T-helper 1 cell treated with Interleukin-12 subunit alpha and Interleukin-12 subunit beta and Interleukin-4 antibody, amounts not matched to agents 30 ng/mL and 1 ng/mL, for 36 hours (primary cell): ENCODE results near the gene FAM120B. TPM values are rescaled to one million over a fixed set of nuclear protein-coding genes. Genes with fewer than 3 reads are reported as not detected.

ENCODE experiments used
- intact Hi-C: fragments of 100-400 bp; cut with micrococcal nuclease; formaldehyde crosslinking; loops from one replicate; pipeline ENCODE4 v1.15.1; 2024
- total RNA-seq: library from RNA; stranded (reverse); gene quantifications from 2 replicates; pipeline ENCODE4 v1.2.3, GENCODE V29; 2022

Gene FAM120B
- total RNA-seq, 1 donor from 2014 or later = 27.8 TPM

DNA sequence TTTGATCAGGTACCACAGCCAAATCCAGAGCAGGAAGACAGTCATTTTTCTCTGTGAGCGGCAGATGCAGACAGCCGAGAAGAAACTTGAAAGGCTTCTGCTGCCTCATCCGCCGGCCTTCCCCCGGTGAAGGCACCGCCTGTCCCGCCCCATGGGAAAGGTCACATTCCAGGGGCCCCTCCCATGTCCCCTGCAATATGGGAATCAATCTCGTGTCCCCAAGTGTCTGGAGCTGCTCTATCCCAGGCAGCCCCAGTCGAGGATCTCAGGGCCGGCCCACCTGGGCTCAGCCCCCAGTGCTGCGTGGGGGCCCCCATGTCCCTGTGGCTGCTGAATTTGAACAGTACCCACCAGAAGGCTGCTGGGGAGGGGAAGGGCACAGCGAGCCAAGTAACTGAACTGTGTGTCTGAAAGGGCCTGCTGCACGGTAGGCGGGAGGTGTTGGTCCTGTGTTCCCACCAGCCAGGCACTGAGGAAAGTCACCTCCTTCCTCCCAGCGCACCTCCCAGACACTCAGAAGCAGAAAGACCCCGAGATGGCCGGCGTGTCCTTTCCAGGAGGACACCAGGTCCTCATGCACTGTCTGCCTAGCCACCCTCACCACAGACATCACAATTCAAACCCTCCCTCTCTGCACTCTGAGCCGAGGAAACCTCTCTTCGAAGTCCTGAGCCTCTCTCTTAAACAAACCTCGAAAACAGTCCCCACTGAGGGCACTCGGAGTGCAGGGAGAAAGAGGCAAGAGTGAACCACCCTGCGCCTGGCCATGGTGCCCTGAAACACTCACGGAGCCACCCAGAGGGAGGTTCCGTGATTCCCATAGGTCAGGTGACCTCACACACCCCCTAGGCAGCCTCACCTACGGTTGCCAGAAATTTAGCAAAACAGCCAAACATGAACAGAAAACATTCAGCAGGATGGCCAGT is 147.3 kb downstream of the FAM120B start:
- intact Hi-C loops = no loop called here

DNA sequence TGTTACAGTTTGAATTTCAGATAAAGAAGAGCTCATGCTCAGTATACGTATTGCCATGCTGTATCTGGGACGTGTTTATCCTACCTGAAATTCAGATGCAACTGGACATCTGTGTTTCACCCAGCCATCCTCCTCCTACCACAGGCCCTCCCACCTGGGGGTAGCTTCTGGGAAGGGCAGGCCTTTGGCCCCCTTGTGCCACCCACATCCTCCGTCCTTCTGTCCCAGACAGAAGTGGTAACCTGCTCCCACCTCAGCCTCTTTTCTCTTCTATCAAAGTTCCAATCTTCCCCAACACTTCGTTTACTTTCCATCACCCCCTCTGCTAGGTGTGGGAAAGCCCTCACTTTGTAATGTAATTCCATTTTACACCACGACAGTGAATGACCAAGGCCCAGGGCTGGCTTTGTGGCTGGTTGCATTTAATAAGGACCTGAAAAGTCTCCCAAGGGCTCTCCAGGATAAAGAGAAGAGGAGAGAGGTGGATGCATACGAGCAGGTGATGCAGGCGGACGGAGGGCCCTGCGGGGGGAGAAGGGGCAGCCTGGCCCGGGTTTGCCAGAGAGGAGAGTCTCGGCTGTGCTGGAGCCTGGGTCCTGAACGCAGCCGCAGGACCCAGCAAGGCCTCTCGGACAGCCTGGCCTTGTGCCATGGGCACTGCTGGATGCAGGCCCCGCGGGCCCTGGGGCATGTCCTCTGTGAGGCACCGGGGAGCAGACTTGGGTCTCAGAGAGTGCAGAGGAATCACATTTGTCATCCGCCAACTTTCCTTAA is 148.1 kb downstream of the FAM120B start:
- intact Hi-C loops = no loop called here

GRCh38 chr6:170455335-170455979 is 148.9 kb downstream of the FAM120B start:
- intact Hi-C loops = no loop called here

- intact Hi-C loops = no loop called here
Observed at GRCh38 chr6:170456334-170456733, 149.8 kb downstream of the FAM120B start.

Other genes starting within 250 kb of the FAM120B start
- gene DLL1, start 15.7 kb upstream of the FAM120B start, total RNA-seq = 0.15 TPM in 1 of 2 replicates, not detected in the other
- gene PSMB1, start 246.5 kb downstream of the FAM120B start, total RNA-seq = 189 and 194 TPM in 2 replicates
- gene TBP, start 247.6 kb downstream of the FAM120B start, total RNA-seq = 23.7 and 25.7 TPM in 2 replicates